OCI-LY7 (cell line): ENCODE measurements around the gene FHIT.

Experiments
- CTCF ChIP-seq: fragments of 200-600 bp; sonication (generic); conservative IDR thresholded peaks from 2 replicates; pipeline ENCODE4 v1.5.1; 2014; ENCODE audit warnings: mild to moderate bottlenecking, antibody characterized with exemption, low read length, moderate library complexity, mixed read lengths
- EZH2phosphoT487 ChIP-seq: fragments of 200-600 bp; sonication (generic); IDR thresholded peaks from 2 replicates; pipeline ENCODE4 v1.6.1; 2018; ENCODE audit warnings: low read depth, borderline replicate concordance, mild to moderate bottlenecking, mixed run types, antibody characterized with exemption, low read length, moderate library complexity, mixed read lengths

- no peak for TF ChIP-seq CTCF
- no peak for TF ChIP-seq EZH2phosphoT487
Observed at GRCh38 chr3:59782664-59783063, 1468.6 kb downstream of the FHIT start.
